OCI-M1 (cell line): Measurements from ENCODE around the gene OTUD6A.
A peak's percentile ranks its signal among the peaks of the same experiment; 100 is the strongest.
"Not testable (repeated sequence)": the region's sequence is repeated elsewhere in the genome, so short reads cannot be mapped to it uniquely, and the experiment has no call there.

Source experiments
- DNase-seq: peaks from one replicate; lab custom pipeline; 2025; lab: John Stamatoyannopoulos, UW

The OTUD6A gene

DNA sequence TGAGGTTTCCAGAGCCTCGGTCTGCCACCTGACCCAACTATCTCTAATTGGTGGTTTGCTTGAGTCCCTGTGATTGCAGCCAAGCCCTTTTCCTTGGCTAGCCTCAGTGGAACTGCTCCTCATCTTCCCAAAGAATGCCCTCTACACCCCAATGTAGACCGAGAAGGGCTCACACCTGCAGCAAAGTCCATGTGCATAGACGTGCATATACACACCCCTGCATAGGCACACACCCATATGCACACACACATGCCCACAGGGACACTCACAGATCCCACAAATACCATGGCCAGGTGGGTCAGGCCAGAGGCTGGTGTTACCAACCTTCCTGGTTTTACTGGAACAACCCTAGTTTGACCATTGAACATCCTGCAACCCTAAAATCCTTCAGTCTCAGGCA, 12.9 kb upstream of the OTUD6A start:
- no peak for DNase-seq

DNA sequence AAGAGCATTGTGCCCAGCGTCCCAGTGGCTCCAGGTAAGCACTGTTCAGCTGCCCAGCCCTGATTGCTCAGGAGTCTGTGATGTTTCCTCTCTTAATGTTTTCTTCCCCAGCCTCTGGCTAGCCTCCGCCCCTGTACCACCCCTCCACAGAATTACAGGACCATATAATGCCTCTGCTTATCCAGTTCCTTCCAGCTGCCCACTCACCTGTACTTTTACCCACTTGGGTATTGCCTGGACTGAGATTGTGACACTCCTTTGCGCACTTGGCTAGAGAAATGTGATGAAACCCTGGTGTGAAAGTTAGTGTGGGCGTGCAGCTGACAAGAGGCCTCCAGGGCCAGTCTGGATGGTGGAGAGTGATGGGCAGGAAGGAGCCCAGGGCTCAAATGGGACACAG, 12.3 kb upstream of the OTUD6A start, which contains the start of gene AWAT2:
TSS of gene AWAT2 (minus strand) at position 14 of the 400 bp plus-strand sequence. CDS start at position 8, 6 bp downstream.
- DNase-seq = no peak

DNA sequence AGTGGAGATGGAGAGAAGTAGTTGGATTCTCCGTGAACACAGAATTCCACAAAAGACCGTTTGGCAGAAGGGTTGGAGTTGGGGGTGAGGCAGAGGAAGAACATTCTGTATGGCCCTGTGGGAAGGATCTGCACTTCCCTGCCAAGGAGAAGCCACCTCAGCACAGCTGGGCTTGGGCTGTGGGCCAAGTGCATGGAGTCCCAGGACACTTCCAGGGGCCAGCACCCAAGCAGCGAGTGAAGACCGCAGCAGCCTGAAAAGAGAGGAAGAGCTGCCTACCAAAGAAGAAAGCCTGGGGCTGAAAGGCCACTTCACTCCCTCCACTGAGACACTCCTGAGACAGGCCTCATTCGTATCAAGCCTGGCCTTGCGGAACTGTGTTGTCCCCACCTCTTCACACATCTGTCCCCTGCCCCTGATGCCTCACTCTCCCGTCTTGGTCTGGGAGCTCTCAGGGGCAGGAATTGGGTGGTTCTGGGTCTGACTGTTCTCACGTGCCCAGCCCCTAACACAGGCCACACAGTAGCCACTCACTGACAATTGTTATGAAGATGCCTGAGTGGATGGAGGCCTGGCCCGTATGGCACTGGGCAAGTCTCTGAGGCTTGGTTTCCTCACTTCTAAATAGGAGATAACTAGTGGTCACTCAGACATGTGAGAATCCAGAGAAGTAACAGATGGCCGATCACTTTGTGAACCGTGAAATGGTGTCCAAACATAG, 9.2 kb upstream of the OTUD6A start:
- no peak for DNase-seq

DNA sequence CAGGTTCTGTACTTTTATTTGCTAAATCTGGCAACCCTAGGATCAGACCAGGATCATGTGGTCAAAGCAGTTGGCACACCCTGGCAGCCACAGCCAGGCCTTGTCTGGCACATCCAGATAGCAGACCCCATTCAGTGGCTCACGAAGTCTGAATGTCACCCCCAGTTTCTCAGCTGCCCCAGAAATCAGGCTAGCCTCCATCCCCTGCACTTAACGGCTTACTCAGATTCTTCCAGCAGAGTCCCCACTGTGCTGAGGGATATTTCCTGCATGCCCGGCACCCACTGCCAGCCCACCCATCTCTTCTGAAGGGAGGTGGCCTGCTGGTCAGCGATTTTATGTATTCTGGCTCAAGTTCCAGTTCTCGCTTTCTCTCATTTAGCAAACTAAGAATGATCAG, 7.9 kb upstream of the OTUD6A start:
- DNase-seq = no peak

DNA sequence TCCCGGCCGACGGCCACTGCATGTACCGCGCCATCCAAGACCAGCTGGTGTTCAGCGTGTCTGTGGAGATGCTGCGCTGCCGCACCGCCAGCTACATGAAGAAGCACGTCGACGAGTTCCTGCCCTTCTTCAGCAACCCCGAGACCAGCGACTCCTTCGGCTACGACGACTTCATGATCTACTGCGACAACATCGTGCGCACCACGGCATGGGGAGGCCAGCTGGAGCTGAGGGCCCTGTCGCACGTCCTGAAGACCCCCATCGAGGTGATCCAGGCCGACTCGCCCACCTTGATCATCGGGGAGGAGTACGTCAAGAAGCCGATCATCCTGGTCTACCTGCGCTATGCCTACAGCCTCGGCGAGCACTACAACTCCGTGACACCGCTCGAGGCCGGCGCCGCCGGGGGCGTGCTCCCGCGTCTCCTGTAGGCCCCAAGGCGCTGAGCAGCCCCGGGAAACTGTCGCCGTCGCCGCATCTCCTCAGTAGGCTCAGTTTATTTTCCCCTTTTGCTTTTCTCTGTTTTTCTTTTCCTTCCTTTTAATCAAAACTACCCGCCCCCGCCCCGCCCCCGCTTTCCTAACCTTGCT, 799 bp downstream of the OTUD6A start:
- DNase-seq = no peak

DNA sequence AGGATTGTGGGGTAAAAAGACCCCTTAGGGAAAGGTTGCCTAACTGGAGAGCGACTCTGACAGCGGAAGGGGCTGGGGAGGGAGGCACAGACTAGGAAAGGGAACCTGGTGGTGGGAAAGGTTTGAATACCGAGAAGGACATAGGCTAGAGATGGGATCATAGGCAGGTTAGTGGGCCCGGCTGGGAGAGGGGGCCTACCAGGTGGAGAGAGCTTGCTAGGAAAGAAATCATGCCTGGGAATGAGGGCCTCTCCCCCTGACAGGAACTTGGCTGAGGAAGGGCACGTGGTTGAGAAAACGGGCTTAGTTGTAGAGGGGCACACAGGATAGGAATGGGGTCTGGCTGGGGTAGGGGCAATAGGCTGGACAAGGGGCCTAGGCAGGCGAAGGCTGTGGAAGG, 4.4 kb downstream of the OTUD6A start:
- DNase-seq = no peak

DNA sequence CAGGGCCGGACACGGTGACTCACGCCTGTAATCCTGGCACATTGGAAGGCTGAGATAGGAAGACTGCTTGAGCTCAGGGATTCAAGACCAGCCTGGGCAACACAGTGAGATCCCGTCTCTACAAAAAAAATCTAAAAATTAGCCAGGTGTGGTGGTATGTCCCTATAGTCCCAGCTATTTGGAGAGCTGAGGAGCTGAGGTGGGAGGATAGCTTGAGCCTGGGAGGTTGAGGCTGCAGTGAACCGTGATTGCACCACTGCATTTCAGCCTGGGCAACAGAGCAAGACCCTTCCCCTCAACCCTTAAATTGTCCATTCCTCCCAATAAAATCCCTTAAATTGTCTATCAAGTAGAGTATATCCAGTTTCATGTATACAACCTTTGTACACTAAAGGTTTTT, 17.0 kb downstream of the OTUD6A start:
- DNase-seq = no peak

DNA sequence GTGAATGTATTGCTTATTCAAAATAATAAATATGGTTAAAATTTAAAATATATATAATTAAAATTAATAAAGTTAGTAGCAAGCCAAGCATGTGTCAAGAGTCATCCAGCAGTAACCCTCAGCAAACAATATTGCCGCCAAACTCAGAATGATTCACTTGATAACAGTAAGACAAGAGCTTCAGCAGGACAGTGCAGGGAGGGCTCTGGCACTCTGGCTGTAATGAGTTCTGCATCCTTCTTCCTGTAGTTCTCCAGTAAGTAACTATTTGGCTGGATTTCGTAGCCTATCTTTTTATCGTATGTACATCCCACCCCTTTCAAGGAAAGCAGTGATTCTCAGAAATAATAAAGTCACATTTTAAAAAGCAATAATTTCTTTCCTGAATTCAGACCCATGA, 17.6 kb downstream of the OTUD6A start:
- DNase-seq = no peak

DNA sequence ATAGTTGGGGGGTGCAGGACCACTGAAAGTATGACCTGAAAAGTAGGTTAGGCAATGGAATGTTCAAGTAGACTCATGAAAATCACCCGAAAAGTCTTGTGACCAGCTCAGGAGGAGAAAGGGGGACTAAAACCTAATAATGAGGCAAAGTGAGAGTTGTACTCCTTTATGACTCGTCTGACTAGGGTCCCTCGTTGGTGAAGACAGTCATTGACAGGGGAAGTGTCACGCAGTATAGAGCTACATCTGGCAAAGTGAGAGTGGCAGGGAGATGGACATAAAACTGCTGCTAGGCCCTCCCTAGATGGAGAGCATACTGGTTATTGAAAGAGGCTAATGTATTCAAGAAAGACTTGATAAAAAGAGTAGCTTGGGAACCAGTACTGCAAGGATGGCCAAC, 20.5 kb downstream of the OTUD6A start:
- DNase-seq = no peak

DNA sequence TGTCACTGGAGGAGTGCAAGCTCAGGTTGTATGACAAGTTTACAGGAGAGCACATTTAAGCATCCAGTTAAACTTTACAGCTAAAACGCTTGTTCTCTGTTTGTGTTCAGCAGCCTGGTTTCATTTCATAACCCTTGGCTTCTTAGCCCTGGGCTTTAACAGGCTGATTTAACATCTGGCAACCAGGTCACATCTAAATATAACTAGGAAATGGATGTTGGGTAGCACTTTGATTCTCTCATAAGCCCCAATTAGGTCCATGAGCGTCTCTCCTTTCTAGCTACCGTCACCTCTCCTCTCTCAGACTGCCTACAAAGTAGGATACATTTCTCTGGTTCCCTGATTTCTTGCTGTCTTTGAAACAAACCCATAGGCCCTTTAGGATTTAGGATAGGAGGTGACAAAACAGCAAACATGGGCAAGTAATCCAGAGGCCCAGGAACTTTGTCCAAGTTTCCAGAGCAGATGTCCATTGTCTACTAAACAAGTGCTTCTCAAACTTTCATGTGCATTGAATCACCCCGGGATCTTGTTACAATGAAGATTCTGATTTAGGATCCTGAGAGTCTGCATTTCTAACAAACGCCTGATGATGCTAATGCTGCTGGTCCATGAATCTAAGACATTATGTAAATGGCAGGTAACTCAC, 22.5 kb downstream of the OTUD6A start:
- DNase-seq = no peak

DNA sequence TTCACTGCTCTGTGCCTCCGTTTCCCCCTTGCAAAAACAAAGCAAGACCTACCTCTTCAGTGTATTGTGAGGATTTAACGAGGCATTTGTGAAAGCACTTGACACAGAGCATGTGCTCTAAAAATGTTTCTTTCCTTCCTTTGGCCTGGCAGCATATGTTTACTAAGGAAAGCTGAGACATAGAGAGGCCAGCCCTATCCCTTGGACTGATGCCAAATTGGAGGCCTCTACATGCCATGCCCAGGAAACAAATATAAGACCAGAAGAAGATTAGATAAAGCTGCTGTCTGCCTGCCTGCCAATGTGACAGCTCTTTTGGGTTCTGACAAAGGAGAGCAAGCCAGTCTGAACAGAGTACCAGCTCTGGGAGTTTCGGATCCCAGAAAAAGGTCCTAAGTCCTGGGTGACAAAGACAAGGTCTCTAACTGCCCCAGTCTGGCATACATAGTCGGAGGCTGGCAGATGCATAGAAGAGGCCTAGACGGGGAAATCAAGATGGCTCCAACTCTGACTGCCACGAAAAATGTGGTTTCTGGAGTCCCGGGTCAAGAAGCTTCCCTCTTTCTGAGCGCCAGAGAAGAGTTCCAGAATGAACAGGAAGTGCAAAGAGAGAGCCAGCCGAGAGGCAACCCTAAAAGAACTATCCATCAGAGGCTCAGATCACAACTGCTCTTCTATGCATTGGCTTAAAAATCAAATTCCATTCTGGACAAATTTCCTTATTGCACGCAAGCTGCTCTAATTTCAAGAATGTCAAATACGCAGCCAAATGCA, 25.8 kb downstream of the OTUD6A start:
- peak; percentile 1 for DNase-seq

DNA sequence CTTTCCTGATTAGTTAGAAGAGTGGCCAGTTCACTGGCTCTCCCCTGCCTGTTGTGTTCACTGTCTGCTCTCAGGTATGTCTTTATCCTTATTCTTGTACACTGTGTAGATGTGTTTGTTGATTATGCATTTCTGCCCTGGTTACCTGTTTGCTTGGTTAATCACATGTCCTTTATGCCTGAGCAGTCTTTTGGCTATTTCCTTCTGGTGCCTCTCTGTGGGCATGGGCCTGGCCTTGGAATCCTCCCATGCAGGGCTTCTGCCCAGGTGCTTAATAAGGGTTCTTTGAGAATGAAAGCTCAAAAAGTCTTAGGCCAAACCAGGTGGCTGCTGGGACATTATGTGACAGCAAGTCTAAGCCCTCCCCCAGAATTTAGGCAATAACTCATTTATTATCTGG, 26.5 kb downstream of the OTUD6A start:
- DNase-seq = no peak

DNA sequence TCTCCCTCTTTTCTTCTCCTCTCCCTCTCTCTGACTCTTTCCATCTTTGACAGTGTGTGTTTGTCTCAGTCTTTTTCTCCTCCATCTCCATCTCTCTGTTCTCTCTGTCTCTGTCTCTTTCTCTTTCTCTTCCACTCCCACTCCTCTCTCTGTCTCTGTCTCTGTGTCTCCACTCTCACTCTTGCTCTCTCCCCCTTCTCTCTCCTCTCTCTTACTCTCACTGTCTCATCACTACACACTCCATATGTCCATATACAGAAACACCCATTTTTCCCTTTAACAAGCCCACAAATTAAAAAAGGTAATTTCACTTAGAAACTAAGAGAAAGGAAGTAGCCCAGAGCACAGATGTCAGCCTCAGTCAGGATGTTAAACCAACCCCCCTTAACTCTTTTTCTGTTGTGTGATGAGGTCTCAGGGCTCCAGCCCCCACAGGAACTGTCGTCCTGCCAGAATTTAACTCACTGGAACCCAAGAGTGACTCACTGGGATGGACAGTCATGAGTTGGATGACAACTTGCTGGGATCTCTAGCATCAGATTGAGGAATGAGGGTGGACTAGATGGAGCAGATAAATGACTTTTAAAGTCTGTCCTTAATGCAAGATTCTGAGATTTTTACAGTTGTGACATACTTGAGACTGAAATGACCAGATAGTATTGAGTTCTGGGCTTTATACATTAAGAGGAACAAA, 27.5 kb downstream of the OTUD6A start:
- DNase-seq = no peak

DNA sequence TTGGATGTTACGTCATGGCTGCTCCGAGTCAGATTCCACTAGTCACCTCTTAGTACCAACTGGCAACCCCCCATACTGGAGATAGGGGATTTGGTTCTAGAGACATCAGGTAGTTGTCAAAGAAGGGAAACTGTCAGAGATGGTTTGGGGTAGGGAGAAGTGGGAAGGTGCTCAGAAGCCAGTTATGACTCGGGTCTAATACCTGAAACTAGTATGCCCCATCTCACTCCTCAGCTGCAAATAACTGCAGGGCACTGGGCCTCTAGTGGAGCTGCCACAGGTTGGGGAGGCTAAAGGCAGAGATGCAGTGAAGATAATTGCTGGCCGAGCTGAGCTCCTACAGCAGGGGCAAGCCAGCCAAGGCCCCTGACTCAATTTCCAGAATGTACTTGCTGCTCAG, 30.0 kb downstream of the OTUD6A start:
- no peak for DNase-seq

DNA sequence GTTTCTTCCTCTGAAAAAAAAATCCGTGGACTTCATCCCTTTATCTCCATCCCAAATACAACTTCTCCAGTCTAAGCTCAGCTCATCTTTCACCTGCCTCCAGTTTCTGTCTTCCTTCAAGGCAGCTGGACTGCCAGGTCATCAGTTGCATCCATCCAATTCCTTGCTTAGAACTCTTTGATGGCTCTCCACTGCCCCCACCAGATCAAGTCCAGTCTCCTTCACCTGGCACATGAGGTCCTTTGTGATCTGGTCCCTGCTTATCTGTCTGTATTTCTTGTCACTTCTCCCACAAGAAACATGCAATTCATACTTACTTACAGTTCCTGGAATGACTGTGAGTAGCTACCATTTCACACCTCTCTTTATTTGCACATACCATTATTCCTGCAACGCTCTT, 33.8 kb downstream of the OTUD6A start:
- peak; percentile 12 for DNase-seq

DNA sequence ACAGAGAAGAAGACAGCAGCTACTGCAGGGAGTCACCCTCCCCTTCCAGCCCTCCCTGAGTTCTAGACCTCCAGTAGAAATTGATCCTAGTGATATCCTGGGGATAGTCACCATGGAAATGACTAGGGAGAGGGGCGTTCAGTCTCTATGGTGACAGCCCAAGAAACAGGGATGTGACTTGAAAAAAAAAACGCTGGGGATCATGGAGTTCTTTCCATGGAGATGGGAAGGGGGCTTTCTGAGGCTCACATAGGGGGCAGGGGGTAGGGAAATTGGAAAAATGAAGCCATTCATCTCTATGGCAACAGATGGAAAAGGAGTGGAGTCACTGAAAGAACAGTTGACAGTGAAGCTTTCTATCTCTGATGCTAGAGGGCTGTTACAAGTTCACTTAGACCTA, 43.0 kb downstream of the OTUD6A start:
- no peak for DNase-seq

DNA sequence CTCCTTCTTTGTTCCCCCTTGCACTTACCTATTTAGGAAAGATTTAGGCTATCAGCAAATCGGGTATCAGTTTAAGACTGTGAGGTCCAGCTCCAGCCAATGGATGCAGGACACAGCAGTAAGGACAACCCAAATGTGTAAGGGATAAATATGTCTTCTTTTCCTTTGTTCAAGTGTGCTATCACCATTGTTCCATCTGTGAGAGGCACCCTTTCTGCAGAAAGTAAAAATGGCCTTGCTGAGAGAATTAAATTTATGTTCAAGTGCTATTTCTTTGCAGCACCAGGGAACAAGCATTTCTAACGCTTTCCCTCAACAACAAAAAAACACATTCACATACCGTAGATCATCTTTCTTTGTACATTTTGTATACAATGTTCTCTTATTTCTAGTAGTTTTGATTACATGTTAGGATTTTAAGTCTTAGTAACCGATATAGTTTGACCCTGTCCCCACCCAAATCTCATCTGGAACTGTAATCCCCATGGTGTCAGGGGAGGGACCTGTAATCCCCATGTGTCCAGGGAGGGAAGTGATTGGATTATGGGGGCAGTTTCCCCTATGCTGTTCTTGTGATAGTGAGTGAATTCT, 49.3 kb downstream of the OTUD6A start:
- DNase-seq = not testable (repeated sequence)
